SK-N-SH (cell line): ENCODE measurements around the gene LPP. TPM values are rescaled to one million over a fixed set of nuclear protein-coding genes. Genes with fewer than 3 reads are reported as not detected.

ENCODE experiments used
- CTCF ChIA-PET: fragments of 300-600, 350-600 bp; formaldehyde crosslinking; extraction: SDS; loops from one replicate; lab custom pipeline; 2021; lab: Yijun Ruan, JAX
- POLR2A ChIA-PET: fragments of 350-600 bp; sonication (Branson Sonifier 250); formaldehyde crosslinking; extraction: SDS; loops from one replicate; lab custom pipeline; 2020; ENCODE audit warnings: antibody characterized with exemption, inconsistent platforms; lab: Yijun Ruan, JAX
- DNase-seq: peaks from one replicate; pipeline ENCODE4 v3.0.0; 2012
- H2AFZ ChIP-seq: fragments of 200-600 bp; sonication (generic); 2 replicates; pipeline ENCODE4 v1.8.1; 2016; ENCODE audit warnings: antibody characterized with exemption, mild to moderate bottlenecking, low read depth
- H3F3A ChIP-seq: fragments of 200-600 bp; sonication (generic); replicated peaks from 2 replicates; pipeline ENCODE3; 2016; ENCODE audit warnings: antibody characterized with exemption, mild to moderate bottlenecking; ENCODE audit not compliant: insufficient read depth
- H3K27ac ChIP-seq, 2 experiments: fragments of 200-500 bp in 1 of 2; fragments of 200-600 bp in 1 of 2; sonication (Bioruptor generic) in 1 of 2; sonication (generic), shearing (Covaris generic) in 1 of 2; 2 replicates each; pipeline versions ENCODE4 v1.5.1 to v1.6.1; 2014 to 2016; ENCODE audit warnings: low read depth in 2 of 2, inconsistent platforms in 1 of 2, low read length in 1 of 2, mild to moderate bottlenecking in 1 of 2, mixed read lengths in 1 of 2
- H3K27me3 ChIP-seq: fragments of 200-600 bp; sonication (generic), shearing (Covaris generic); 2 replicates; pipeline ENCODE4 v1.6.1; 2016; ENCODE audit warnings: mixed run types; ENCODE audit not compliant: insufficient read depth
- H3K36me3 ChIP-seq, 2 experiments: fragments of 200-500 bp in 1 of 2; fragments of 200-600 bp in 1 of 2; sonication (Bioruptor generic) in 1 of 2; sonication (generic) in 1 of 2; replicated peaks in 1 of 2; 2 replicates each; pipeline versions ENCODE3 to v1.5.1; 2014 to 2016; ENCODE audit warnings: low read length in 1 of 2, mild to moderate bottlenecking in 1 of 2; ENCODE audit not compliant: insufficient read depth in 2 of 2, control insufficient read depth in 1 of 2
- H3K4me1 ChIP-seq, 2 experiments: fragments of 200-500 bp in 1 of 2; fragments of 200-600 bp in 1 of 2; sonication (Bioruptor generic) in 1 of 2; sonication (generic), shearing (Covaris generic) in 1 of 2; 2 replicates each; pipeline versions ENCODE4 v1.5.1 to v1.6.1; 2014 to 2016; ENCODE audit warnings: low read depth in 1 of 2, low read length in 1 of 2, mixed run types in 1 of 2; ENCODE audit not compliant: insufficient read depth in 2 of 2, control insufficient read depth in 1 of 2
- H3K4me2 ChIP-seq: fragments of 200-600 bp; sonication (generic), shearing (Covaris generic); 2 replicates; pipeline ENCODE4 v1.6.1; 2017; ENCODE audit warnings: mixed run types
- H3K4me3 ChIP-seq, 2 experiments: fragments of 200-500 bp in 1 of 2; fragments of 200-600 bp in 1 of 2; sonication (Bioruptor generic) in 1 of 2; sonication (generic), shearing (Covaris generic) in 1 of 2; 2 replicates each; pipeline versions ENCODE4 v1.5.1 to v1.8.1; 2014 to 2016; ENCODE audit warnings: low read depth in 2 of 2, inconsistent platforms in 1 of 2, low read length in 1 of 2, mild to moderate bottlenecking in 1 of 2, mixed read lengths in 1 of 2, moderate library complexity in 1 of 2
- H3K79me2 ChIP-seq: fragments of 200-600 bp; sonication (generic); 2 replicates; pipeline ENCODE4 v1.8.1; 2017; ENCODE audit warnings: mild to moderate bottlenecking; ENCODE audit not compliant: insufficient read depth
- H3K9ac ChIP-seq: fragments of 200-600 bp; sonication (generic); 2 replicates; pipeline ENCODE4 v1.6.1; 2017; ENCODE audit warnings: mixed run types
- H3K9me2 ChIP-seq: fragments of 200-600 bp; sonication (generic); 2 replicates; pipeline ENCODE4 v1.6.1; 2017; ENCODE audit warnings: mixed run types
- H3K9me3 ChIP-seq: fragments of 200-600 bp; sonication (generic); 2 replicates; pipeline ENCODE4 v1.6.1; 2017; ENCODE audit warnings: mixed run types, mild to moderate bottlenecking, moderate library complexity
- H4K20me1 ChIP-seq: fragments of 200-600 bp; sonication (generic); 2 replicates; pipeline ENCODE4 v1.6.1; 2017; ENCODE audit warnings: mild to moderate bottlenecking, mixed run types; ENCODE audit not compliant: insufficient read depth
- ELF1 ChIP-seq: IDR thresholded peaks from 2 replicates; pipeline ENCODE4 v1.4.0; 2012
- EP300 ChIP-seq, 2 experiments: IDR thresholded peaks; 2 replicates each; pipeline versions ENCODE4 v1.4.0 to v1.6.1; 2012; ENCODE audit warnings: borderline replicate concordance in 1 of 2, low read depth in 1 of 2, low read length in 1 of 2
- GABPA ChIP-seq: IDR thresholded peaks from 2 replicates; pipeline ENCODE4 v1.4.0; 2012; ENCODE audit warnings: low read depth, mild to moderate bottlenecking
- MEF2A ChIP-seq: IDR thresholded peaks from 2 replicates; pipeline ENCODE4 v1.4.0; 2012; ENCODE audit warnings: low read depth, borderline replicate concordance
- MXI1 ChIP-seq: IDR thresholded peaks from 2 replicates; pipeline ENCODE4 v1.6.1; 2012; ENCODE audit warnings: mild to moderate bottlenecking, low read depth, low read length, improper control_type of control experiment
- NFIC ChIP-seq: IDR thresholded peaks from 2 replicates; pipeline ENCODE4 v1.4.0; 2012; ENCODE audit warnings: borderline replicate concordance
- NRF1 ChIP-seq: IDR thresholded peaks from 2 replicates; pipeline ENCODE4 v1.6.1; 2012; ENCODE audit warnings: low read depth, mild to moderate bottlenecking, low read length
- PBX3 ChIP-seq: IDR thresholded peaks from 2 replicates; pipeline ENCODE4; 2012
- RCOR1 ChIP-seq: fragments of 150-350 bp; IDR thresholded peaks from 2 replicates; pipeline ENCODE4 v1.6.1; 2017; ENCODE audit warnings: antibody characterized with exemption, low read length
- RFX5 ChIP-seq: IDR thresholded peaks from 2 replicates; pipeline ENCODE4 v1.6.1; 2012; ENCODE audit warnings: mild to moderate bottlenecking, improper control_type of control experiment, low read length
- RXRA ChIP-seq: IDR thresholded peaks from 2 replicates; pipeline ENCODE4 v1.4.0; 2012; ENCODE audit warnings: low read depth, mild to moderate bottlenecking, borderline replicate concordance
- SIN3A ChIP-seq: IDR thresholded peaks from 2 replicates; pipeline ENCODE4 v1.6.1; 2012; ENCODE audit warnings: low read depth, mild to moderate bottlenecking, low read length, moderate library complexity, borderline replicate concordance
- TAF1 ChIP-seq: IDR thresholded peaks from 2 replicates; pipeline ENCODE4 v1.6.1; 2012; ENCODE audit warnings: low read depth, mild to moderate bottlenecking, low read length, moderate library complexity, borderline replicate concordance
- TCF12 ChIP-seq: IDR thresholded peaks from 2 replicates; pipeline ENCODE4 v1.4.0; 2012
- YY1 ChIP-seq: IDR thresholded peaks from 2 replicates; pipeline ENCODE4 v1.4.0; 2012; ENCODE audit warnings: low read depth, mild to moderate bottlenecking
- WGBS: methylation state at CpG from one replicate; pipeline ENCODE4 v1.1.6; 2017; ENCODE audit warnings: low lambda C conversion rate; 5-methylcytosine and 5-hydroxymethylcytosine counted together
- polyA plus RNA-seq, 3 experiments: library from polyadenylated mRNA; depleted of rRNA; stranded (reverse); fragments of >200 nt; gene quantifications; 2 replicates each; pipeline ENCODE4 v1.2.3, GENCODE V29; 2012
- TF ChIP-seq, protein P1 (sequence below): IDR thresholded peaks from 2 replicates; pipeline ENCODE4 v1.4.0; 2012; ENCODE audit warnings: low read depth

The LPP gene
- polyA plus RNA-seq, 1 of the 3 experiments (the other 2 are of a cell fraction) = 6.6 TPM

GRCh38 chr3:188272481-188273372 lies 118.8 kb downstream of the LPP start (continued):
- no peak for TF ChIP-seq YY1
- TF ChIP-seq ELF1 = no peak
- TF ChIP-seq TCF12 = peak; percentile 49
- TF ChIP-seq RCOR1 = no peak
- TF ChIP-seq, protein P1, sequence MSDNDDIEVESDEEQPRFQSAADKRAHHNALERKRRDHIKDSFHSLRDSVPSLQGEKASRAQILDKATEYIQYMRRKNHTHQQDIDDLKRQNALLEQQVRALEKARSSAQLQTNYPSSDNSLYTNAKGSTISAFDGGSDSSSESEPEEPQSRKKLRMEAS = peak; percentile 14; the same call in 1 of the 2 replicates
- no peak for TF ChIP-seq GABPA
- TF ChIP-seq TAF1 = no peak
- no peak for TF ChIP-seq SIN3A
- TF ChIP-seq NFIC = 0 out of 2 replicates have a peak, but pooled peaks have one; percentile 16
- TF ChIP-seq RXRA = peak; percentile 53; the same call in 1 of the 2 replicates
- TF ChIP-seq NRF1 = no peak
- TF ChIP-seq EP300 (IDR thresholded peaks at IDR 0.05; ENCODE audit: borderline replicate concordance in 1 of 2, low read depth in 1 of 2, low read length in 1 of 2) = peak; percentile 28 to 33; a peak in 2 of 4 replicates
- no peak for TF ChIP-seq RFX5
- TF ChIP-seq MXI1 = no peak
- 0 out of 2 replicates have a peak, but pooled peaks have one; percentile 30 for TF ChIP-seq MEF2A

- 44% methylated on average over 4 of the region's 4 CpGs for WGBS
- Histone ChIP-seq H3K9me3 (no peaks in the 10 kb centered on the region), H3K9me2 (no peaks in the 10 kb centered on the region), H3K4me3 (no peak overlapping the region), H3K4me1 (peaks cover 2 to 46% of the 10 kb centered on the region in 2 experiments; a peak in 3 of 4 replicates), H3K36me3 (peaks cover 0 to under 1% of the 10 kb centered on the region in 2 experiments), H3K4me2 (peak overlapping the region; percentile 67; the same call in 1 of the 2 replicates), H3K27ac (peak overlapping the region; percentile 39 to 99; a peak in 3 of 4 replicates), H4K20me1 (no peaks in the 10 kb centered on the region), H3F3A (peaks cover 49% of the 10 kb centered on the region), H2AFZ (no peak overlapping the region), H3K79me2 (peaks cover 76% of the 10 kb centered on the region), H3K27me3 (no peaks in the 10 kb centered on the region), H3K9ac (no peak overlapping the region)
- ChIA-PET CTCF (interaction anchor here (0.8 to 1.1 kb wide), 2 partner anchors 17 to 51 kb away, joined by 3 read pairs; no protein-coding TSS in a partner anchor), POLR2A (no interaction called here)
- peak; percentile 82 for TF ChIP-seq PBX3
- no peak for TF ChIP-seq TAF1
- peak; percentile 32; the same call in 1 of the 2 replicates for TF ChIP-seq TCF12
- DNase-seq = no peak
These were observed 120.4 kb downstream of the LPP start for GRCh38 chr3:188274249-188274915.
